Adrenal gland (tissue), 5 donors: ENCODE data around the gene LRRC8C.

Experiments
- POLR2A ChIP-seq, 2 donors: fragments of 450-650 bp; IDR thresholded peaks; one replicate each; pipeline ENCODE4 v1.6.1; 2017; ENCODE audit warnings: antibody characterized with exemption in 2 of 2, mild to moderate bottlenecking in 2 of 2, moderate library complexity in 1 of 2
- TF ChIP-seq, protein P1 (sequence below), 6 experiments: fragments of 450-650 bp in 4 of 6; fragments of 200-600 bp in 2 of 6; sonication (generic) in 1 of 6; IDR thresholded peaks; 1 replicate in 5 of 6; 2 replicates in 1 of 6; pipeline versions ENCODE4 v1.5.1 to v1.8.0; 2016 to 2021; ENCODE audit warnings: antibody characterized with exemption in 6 of 6, mild to moderate bottlenecking in 2 of 6, moderate library complexity in 1 of 6
- donor health status: DM: no; HTN: no; CAD: no.

- TF ChIP-seq, protein P1, sequence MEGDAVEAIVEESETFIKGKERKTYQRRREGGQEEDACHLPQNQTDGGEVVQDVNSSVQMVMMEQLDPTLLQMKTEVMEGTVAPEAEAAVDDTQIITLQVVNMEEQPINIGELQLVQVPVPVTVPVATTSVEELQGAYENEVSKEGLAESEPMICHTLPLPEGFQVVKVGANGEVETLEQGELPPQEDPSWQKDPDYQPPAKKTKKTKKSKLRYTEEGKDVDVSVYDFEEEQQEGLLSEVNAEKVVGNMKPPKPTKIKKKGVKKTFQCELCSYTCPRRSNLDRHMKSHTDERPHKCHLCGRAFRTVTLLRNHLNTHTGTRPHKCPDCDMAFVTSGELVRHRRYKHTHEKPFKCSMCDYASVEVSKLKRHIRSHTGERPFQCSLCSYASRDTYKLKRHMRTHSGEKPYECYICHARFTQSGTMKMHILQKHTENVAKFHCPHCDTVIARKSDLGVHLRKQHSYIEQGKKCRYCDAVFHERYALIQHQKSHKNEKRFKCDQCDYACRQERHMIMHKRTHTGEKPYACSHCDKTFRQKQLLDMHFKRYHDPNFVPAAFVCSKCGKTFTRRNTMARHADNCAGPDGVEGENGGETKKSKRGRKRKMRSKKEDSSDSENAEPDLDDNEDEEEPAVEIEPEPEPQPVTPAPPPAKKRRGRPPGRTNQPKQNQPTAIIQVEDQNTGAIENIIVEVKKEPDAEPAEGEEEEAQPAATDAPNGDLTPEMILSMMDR (IDR thresholded peaks at IDR 0.05), result no peak
- TF ChIP-seq POLR2A (IDR thresholded peaks at IDR 0.05), result no peak
Measured at GRCh38 chr1:89668961-89669360, 36.0 kb downstream of the LRRC8C start.
